ENCODE measurements around the gene EPB41. TPM values are rescaled to one million over a fixed set of nuclear protein-coding genes. Genes with fewer than 3 reads are reported as not detected.
A peak's percentile ranks its signal among the peaks of the same experiment; 100 is the strongest.

Gene EPB41
- total and polyA plus RNA-seq, 9 of the 15 experiments (the other 6 are each of a cell fraction or from before 2014, with no cell fraction given) = 3.7 to 213 (median 141) TPM

GRCh38 chr1:28877132-28877781 lies 37.1 kb upstream of the EPB41 start (continued):
- no peak for TF ChIP-seq RBM34 (IDR thresholded peaks at IDR 0.05; ENCODE audit: borderline replicate concordance, insufficient read depth, low read length)
- TF ChIP-seq E2F4 (CRISPR knock-in tag; IDR thresholded peaks at IDR 0.05; ENCODE audit: low read depth) = no peak
- TF ChIP-seq MAX (CRISPR knock-in tag; IDR thresholded peaks at IDR 0.05) = peak; percentile 80
- no peak for TF ChIP-seq ZSCAN32 (CRISPR knock-in tag; IDR thresholded peaks at IDR 0.05)
- TF ChIP-seq CUX1 (CRISPR knock-in tag; IDR thresholded peaks at IDR 0.05) = no peak
- no peak for TF ChIP-seq SNAPC5 (CRISPR knock-in tag; IDR thresholded peaks at IDR 0.05)
- TF ChIP-seq FOS (IDR thresholded peaks at IDR 0.05; ENCODE audit: extremely low read depth, insufficient read length) = no peak
- no peak for TF ChIP-seq KLF10 (CRISPR knock-in tag; IDR thresholded peaks at IDR 0.05)
- no peak for TF ChIP-seq KDM5B (IDR thresholded peaks at IDR 0.05; ENCODE audit: insufficient replicate concordance, low read depth, low read length)
- no peak for TF ChIP-seq RNF2 (IDR thresholded peaks at IDR 0.05)
- 0 out of 2 replicates have a peak, but pooled peaks have one; percentile 60 for TF ChIP-seq ZBTB33 (CRISPR knock-in tag; IDR thresholded peaks at IDR 0.05)
- no peak for TF ChIP-seq IFI16 (CRISPR knock-in tag; IDR thresholded peaks at IDR 0.05)
- no peak for TF ChIP-seq NCOA2 (IDR thresholded peaks at IDR 0.05; ENCODE audit: partially characterized antibody in 2 of 2)
- no peak for TF ChIP-seq ZNF23 (CRISPR knock-in tag; IDR thresholded peaks at IDR 0.05)
- no peak for TF ChIP-seq PTTG1 (tag; IDR thresholded peaks at IDR 0.05; ENCODE audit: low read depth)
- peak; percentile 83 for TF ChIP-seq L3MBTL2 (IDR thresholded peaks at IDR 0.05)
